ENCODE results near the gene GSTT2B.
"Not testable (repeated sequence)": the region's sequence is repeated elsewhere in the genome, so short reads cannot be mapped to it uniquely, and the experiment has no call there.

DNA sequence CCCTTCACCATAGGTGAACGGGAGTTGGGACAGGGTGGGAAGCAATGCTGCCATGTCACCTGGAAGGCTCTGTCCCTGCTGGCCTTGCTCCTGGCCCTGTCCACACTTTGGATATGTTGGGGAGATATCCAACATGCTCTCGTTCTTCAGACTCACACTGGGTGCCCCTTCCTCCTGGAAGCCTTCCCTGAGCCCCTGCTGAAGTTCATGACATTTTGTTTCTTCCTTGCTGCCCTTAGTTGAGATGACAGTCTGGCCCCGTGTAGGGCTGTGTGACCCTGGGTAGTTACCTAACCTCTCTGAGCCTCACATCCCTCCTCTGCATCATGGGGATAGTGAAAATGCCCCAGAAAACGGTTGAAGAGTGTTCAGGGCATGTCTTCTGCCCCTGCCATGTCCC is 7.5 kb downstream of the GSTT2B start:
- TF ChIP-seq, protein P1, sequence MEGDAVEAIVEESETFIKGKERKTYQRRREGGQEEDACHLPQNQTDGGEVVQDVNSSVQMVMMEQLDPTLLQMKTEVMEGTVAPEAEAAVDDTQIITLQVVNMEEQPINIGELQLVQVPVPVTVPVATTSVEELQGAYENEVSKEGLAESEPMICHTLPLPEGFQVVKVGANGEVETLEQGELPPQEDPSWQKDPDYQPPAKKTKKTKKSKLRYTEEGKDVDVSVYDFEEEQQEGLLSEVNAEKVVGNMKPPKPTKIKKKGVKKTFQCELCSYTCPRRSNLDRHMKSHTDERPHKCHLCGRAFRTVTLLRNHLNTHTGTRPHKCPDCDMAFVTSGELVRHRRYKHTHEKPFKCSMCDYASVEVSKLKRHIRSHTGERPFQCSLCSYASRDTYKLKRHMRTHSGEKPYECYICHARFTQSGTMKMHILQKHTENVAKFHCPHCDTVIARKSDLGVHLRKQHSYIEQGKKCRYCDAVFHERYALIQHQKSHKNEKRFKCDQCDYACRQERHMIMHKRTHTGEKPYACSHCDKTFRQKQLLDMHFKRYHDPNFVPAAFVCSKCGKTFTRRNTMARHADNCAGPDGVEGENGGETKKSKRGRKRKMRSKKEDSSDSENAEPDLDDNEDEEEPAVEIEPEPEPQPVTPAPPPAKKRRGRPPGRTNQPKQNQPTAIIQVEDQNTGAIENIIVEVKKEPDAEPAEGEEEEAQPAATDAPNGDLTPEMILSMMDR (IDR thresholded peaks at IDR 0.05), result not testable (repeated sequence)
- not testable (repeated sequence) for TF ChIP-seq POLR2A, POLR2AphosphoS5 (IDR thresholded peaks at IDR 0.05)
